Body of pancreas (tissue), 4 donors: ENCODE data around the gene AFP.

Experiments used
- POLR2A ChIP-seq, 3 donors: fragments of 450-650 bp; IDR thresholded peaks; one replicate each; pipeline ENCODE4 v1.6.1; 2016; ENCODE audit warnings: antibody characterized with exemption in 3 of 3, mild to moderate bottlenecking in 2 of 3
- TF ChIP-seq, protein P1 (sequence below), 7 experiments: fragments of 450-650 bp in 4 of 7; fragments of 200-600 bp in 3 of 7; sonication (generic) in 3 of 7; IDR thresholded peaks; one replicate each; pipeline ENCODE4 v1.5.1; 2016 to 2019; ENCODE audit warnings: antibody characterized with exemption in 7 of 7

DNA sequence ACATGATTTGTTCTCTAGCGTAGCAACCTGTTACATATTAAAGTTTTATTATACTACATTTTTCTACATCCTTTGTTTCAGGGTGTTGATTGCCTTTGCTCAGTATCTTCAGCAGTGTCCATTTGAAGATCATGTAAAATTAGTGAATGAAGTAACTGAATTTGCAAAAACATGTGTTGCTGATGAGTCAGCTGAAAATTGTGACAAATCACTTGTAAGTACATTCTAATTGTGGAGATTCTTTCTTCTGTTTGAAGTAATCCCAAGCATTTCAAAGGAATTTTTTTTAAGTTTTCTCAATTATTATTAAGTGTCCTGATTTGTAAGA is 29.5 kb upstream of the AFP start:
- TF ChIP-seq, protein P1, sequence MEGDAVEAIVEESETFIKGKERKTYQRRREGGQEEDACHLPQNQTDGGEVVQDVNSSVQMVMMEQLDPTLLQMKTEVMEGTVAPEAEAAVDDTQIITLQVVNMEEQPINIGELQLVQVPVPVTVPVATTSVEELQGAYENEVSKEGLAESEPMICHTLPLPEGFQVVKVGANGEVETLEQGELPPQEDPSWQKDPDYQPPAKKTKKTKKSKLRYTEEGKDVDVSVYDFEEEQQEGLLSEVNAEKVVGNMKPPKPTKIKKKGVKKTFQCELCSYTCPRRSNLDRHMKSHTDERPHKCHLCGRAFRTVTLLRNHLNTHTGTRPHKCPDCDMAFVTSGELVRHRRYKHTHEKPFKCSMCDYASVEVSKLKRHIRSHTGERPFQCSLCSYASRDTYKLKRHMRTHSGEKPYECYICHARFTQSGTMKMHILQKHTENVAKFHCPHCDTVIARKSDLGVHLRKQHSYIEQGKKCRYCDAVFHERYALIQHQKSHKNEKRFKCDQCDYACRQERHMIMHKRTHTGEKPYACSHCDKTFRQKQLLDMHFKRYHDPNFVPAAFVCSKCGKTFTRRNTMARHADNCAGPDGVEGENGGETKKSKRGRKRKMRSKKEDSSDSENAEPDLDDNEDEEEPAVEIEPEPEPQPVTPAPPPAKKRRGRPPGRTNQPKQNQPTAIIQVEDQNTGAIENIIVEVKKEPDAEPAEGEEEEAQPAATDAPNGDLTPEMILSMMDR (IDR thresholded peaks at IDR 0.05): no peak
- TF ChIP-seq POLR2A (IDR thresholded peaks at IDR 0.05): no peak
